DMS79 (cell line): Measurements from ENCODE around the gene ILK.

Experiments used
- DNase-seq: peaks from one replicate; lab custom pipeline; 2025; lab: John Stamatoyannopoulos, UW

Gene ILK

GRCh38 chr11:6603287-6604080, at the start of gene ILK, which contains the start of gene RRP8:
Gene ILK, plus strand, starts transcription at chr11:6603774. Its CDS starts 498 bp downstream, at chr11:6604272.
Gene RRP8, minus strand, starts transcription at chr11:6603616. Its CDS starts 114 bp downstream, at chr11:6603502.
- DNase-seq = peak; percentile 65

- DNase-seq = no peak
Observed at GRCh38 chr11:6554828-6555706, 48.5 kb upstream of the ILK start.

- DNase-seq = no peak
Observed at GRCh38 chr11:6556139-6556949, 47.2 kb upstream of the ILK start.

- DNase-seq = no peak
Observed at GRCh38 chr11:6557063-6557462, 46.5 kb upstream of the ILK start.

- no peak for DNase-seq
Observed at GRCh38 chr11:6557761-6558674, 45.6 kb upstream of the ILK start.

GRCh38 chr11:6559369-6559768, 44.2 kb upstream of the ILK start:
- no peak for DNase-seq

GRCh38 chr11:6561288-6561687, 42.3 kb upstream of the ILK start:
- no peak for DNase-seq

GRCh38 chr11:6563121-6563619, 40.4 kb upstream of the ILK start:
- DNase-seq = peak; percentile 25

- no peak for DNase-seq
Observed at GRCh38 chr11:6563667-6564066, 39.9 kb upstream of the ILK start.

- DNase-seq = no peak
Observed at GRCh38 chr11:6565325-6565724, 38.2 kb upstream of the ILK start.

GRCh38 chr11:6565988-6566703, 37.4 kb upstream of the ILK start:
- no peak for DNase-seq

GRCh38 chr11:6566704-6567370, 36.7 kb upstream of the ILK start:
- DNase-seq = peak; percentile 40

- DNase-seq = peak; percentile 9
Observed at GRCh38 chr11:6567371-6567745, 36.2 kb upstream of the ILK start.

GRCh38 chr11:6568191-6568918, 35.2 kb upstream of the ILK start:
- peak; percentile 74 for DNase-seq

- no peak for DNase-seq
Observed at GRCh38 chr11:6569706-6570105, 33.9 kb upstream of the ILK start.

- no peak for DNase-seq
Observed at GRCh38 chr11:6570691-6571427, 32.7 kb upstream of the ILK start.

- DNase-seq = no peak
Observed at GRCh38 chr11:6571434-6572008, 32.1 kb upstream of the ILK start.

- DNase-seq = no peak
Observed at GRCh38 chr11:6572215-6572614, 31.4 kb upstream of the ILK start.
